HG02759 (cell line): ENCODE data around the gene INTS6L.

Experiments
- ATAC-seq: cut with Tn5 transposase; IDR thresholded peaks from one replicate; pipeline ENCODE4 v1.9.1; 2021; ENCODE audit warnings: mild to moderate bottlenecking, moderate library complexity; ENCODE audit not compliant: unreplicated experiment

Gene INTS6L

DNA sequence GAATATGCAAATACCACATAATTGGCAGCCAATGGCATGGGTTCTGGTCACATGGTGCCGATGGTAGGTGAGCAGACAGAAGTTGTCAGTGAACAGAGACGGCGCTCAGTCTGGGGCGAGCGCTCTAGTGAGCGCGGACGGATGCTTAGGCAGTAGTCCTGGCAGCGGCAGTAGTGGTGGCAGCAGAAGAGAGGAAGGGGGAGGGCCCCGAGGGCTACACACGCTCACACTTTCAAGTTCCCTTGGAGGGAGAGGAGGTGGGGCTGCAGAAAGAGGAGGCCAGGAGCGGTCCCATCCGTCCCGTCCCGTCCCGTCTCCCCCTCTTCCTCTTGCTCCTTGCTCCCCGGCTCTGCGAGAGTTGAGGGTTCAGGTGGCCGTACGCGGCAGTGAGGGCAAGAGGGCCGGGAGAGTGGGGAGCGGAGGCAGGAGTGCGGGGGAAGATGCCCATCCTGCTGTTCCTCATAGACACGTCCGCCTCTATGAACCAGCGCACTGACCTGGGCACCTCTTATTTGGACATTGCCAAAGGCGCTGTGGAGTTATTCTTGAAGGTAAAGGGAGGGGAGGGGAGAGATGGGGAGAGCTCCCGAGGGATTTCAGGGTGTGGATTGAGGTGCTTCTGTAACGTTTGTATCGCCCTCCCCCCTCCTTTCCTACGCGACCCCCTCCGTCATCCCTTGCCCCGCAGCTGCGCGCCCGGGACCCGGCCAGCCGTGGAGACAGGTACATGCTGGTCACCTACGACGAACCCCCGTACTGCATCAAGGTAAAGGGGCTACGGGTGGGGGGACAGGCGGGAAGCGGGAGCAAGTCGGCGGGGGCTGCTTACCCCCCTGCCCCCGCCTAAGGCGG lies at the start of gene INTS6L:
Gene INTS6L (plus strand): TSS at position 108 of the 852 bp plus-strand sequence. CDS start 333 bp downstream, at position 441.
- peak; percentile 81 for ATAC-seq

- ATAC-seq: no peak
These were observed 44.1 kb upstream of the INTS6L start for GRCh38 chrX:135476378-135476777.

GRCh38 chrX:135477576-135477975 lies 42.9 kb upstream of the INTS6L start:
- no peak for ATAC-seq

DNA sequence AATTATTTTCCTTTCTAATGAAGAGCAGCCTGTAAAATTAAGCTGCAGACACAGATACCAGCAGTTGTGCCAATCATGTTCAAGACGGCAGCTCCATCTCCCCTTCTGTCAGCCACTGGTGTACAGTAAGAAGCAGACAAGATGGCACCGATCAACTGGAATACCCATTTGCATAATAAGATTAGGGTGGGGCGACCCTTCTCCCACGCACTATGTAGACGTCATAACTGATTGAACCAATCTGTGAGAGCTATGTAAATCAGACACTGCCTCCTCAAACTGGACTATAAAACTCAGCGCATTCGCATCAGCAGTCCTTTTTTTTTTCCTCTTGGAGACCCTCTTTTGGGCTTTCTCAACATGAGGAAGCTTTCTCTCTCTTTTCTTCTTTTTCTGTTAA lies 40.4 kb upstream of the INTS6L start:
- ATAC-seq: no peak

DNA sequence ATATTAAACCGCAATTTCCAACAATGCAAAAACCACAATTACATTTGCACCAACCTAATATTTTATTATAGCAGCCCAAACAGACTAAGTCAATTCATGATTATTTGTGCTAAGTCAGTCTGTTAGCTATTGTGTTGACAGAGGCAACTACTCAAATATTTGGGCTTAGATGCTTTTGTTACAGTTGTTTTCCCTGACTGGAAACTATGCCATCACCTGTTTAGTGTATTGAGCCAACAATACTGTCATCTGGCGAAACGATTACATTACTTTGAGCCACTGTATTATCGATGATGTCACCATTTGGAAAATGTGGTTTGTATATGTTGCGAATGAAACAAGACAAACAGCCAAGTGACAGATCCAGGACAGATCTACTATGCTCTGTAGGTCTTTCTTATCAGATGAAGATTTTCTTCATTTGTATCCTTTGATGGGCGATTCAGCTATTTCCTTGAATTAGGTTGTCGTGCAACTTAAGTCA lies 38.7 kb upstream of the INTS6L start:
- ATAC-seq: no peak

DNA sequence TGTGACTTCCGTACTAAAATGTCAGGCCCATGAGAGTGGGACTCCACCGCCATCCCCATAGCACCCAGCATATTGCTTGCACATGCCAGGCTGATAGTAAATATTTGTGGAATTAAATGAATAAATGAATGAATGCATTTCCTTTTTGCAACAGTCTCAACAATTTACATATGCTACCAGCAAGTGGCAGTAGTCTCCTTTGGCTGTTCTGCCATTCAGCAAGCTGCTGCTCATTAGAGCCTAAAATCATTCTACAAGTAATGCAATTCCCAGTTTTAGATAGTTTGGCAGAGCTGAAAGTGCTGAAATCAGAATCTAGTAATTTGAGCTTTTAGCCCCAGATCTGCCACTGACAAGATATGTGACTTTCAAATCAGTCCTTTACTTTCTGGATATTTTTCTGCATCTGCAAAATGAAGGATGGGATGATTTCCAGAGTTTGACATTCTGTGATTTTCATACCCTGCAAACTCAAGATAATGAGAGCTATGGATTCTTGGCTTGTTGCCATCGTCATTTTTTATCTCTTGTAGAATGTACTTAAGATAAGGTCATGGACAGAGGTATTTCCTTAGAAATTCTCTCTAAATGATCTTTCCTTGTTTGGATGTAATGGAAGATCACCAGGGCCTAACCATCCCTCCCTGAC lies 35.7 kb upstream of the INTS6L start:
- ATAC-seq: no peak

DNA sequence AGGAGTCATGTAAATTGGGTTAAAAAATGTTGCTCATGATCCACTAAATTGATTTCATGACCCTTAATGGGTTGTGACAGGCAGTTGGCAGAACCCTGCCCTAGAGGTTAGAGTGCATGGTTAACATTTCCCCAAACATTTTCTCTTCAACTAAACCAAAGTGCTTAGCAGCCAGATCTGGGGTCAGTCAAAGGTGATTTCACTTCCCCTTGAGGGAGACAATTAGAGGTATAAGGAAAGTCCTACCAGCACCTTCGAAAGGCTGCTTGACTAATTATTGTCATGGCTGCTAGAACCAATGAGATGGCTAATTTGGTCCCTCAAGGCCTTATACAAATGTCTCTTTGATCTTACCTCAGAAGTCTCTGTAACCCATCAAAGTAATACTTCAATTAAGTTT lies 30.9 kb upstream of the INTS6L start:
- peak; percentile 91 for ATAC-seq

- ATAC-seq: no peak
These were observed 29.4 kb upstream of the INTS6L start for GRCh38 chrX:135490979-135491514.

GRCh38 chrX:135494453-135494852 lies 26.0 kb upstream of the INTS6L start:
- ATAC-seq: no peak

DNA sequence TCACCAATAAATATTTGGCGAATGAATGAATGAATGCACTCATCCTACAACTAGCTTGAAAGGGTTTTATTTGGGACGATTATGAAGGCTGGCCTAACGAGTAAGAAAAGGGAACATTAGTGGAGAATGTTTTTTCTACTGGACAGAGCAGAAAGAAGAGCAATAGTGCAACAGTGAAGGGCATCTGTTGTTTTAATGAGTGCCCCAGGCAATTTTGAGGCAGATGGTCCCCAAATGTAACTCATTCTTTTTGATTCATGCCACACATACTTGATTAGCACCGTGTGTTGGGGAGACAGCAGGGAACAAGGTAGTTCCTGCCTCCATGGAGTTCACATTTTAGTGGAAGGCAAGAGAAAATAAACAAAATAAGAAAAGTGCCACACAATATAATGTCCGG lies 22.7 kb upstream of the INTS6L start:
- no peak for ATAC-seq

DNA sequence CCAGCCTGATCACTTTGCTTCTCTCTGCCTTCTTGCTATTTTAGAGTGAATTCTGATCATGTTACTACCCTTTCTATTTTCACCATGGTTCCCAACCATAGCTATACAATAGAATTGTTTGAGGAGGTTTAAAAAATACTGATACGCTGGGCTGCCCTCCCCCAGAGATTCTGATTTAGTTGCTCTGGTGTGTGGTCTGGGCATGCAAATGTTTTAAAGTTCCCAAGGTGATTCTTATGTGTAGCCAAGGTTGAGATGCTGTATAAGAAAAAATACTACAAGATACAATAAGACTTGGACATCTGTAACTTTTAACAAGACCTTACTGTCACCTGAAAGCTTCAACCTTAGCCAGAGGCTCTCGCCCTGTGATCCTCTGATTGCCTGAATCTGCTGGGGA lies 22.2 kb upstream of the INTS6L start:
- no peak for ATAC-seq

GRCh38 chrX:135505351-135505750 lies 15.1 kb upstream of the INTS6L start:
- no peak for ATAC-seq

DNA sequence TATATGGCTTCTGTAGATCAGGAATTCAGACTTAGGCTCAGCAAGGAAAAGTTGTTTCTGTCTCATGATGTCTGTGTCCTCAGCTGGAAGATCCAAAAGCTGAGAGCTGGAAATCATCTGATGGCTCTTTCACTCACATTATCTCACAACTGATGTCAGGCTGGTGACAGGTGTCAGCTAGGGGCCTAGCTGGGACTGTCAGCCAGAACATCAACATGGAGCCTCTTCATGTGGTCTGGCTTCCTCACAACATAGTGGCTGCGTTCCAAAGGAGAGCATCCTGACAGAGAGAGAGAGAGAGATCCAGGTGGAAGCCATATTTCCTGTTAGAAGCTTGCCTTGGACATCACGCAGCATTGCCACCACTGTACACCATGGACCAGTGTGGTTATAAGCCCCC lies 10.6 kb upstream of the INTS6L start:
- ATAC-seq: no peak

DNA sequence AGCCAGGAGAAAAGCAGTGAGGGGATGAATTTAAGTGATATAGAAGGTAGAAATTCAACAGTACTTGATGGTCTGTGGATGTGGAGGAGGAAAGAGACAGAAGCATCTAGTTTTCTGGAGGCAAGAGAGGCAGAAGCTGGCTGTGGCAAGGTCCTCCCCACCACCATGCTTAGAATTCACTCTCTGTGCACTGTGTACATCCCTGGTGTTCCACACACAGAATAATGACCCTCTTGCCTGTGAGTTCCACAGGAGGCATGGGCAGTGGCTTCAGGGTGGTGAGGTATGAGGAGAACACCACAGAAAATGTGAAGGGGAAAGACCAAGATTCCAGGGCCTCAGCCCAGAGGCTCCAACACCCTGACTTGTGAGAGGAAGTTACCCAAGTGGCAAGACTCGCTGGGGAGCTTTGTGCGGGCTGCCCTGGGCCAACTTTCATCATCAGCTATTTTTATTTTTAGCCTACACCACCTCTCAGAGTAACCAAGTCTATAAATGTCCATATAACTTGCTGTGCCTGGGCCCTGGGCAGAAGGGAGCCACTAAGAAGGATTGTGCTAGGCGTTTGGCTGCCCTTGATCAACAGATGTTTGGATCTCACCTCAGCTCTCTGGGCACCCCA lies 7.8 kb upstream of the INTS6L start:
- ATAC-seq: no peak

GRCh38 chrX:135513130-135513515 lies 7.3 kb upstream of the INTS6L start:
- no peak for ATAC-seq

- no peak for ATAC-seq
These were observed 4.1 kb upstream of the INTS6L start for GRCh38 chrX:135516376-135516775.

DNA sequence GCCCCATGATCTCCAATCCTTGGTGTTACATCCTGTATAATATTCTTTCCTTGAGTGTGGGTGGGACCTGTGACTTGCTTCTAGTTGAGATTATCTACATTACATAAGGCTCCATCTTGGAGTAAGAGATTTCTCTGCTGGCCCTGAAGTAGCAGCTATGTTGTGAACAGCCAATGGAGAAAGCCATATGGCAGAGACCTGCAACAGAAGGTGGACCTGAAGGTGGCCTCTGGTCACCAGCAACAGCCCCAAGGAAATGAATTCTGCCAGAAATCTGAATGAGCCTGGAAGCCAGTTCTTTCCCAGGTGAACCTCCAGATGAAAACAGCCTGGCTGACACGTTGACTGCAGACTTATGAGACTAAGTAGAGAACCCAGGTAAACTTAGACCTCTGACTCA lies 2.3 kb upstream of the INTS6L start:
- no peak for ATAC-seq

DNA sequence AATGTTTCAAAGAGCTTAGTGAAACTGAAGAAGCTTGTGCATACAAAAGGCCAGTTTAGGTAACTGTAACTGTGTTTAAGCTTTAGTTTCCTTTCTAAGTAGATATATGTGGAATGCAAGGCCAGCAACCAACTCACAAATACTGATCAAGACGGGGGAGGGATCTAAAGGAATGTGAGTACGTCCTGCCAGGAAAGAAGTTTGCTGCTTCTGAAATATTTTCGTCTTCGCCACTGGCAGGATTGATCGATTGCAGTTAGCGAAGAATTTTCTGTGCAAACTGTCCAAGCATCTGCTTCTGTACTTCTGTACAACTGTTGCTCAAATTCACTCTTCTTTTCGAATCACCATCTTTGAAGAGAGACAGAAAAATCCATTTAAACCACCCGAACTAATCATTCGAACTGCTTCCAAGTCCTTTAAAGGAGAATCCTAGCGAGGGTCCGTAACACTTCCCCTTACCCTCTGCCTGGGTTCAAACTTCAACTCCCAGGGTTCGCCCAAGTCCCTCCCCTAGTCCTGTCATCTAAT lies 373 bp upstream of the INTS6L start:
- ATAC-seq: peak; percentile 0

DNA sequence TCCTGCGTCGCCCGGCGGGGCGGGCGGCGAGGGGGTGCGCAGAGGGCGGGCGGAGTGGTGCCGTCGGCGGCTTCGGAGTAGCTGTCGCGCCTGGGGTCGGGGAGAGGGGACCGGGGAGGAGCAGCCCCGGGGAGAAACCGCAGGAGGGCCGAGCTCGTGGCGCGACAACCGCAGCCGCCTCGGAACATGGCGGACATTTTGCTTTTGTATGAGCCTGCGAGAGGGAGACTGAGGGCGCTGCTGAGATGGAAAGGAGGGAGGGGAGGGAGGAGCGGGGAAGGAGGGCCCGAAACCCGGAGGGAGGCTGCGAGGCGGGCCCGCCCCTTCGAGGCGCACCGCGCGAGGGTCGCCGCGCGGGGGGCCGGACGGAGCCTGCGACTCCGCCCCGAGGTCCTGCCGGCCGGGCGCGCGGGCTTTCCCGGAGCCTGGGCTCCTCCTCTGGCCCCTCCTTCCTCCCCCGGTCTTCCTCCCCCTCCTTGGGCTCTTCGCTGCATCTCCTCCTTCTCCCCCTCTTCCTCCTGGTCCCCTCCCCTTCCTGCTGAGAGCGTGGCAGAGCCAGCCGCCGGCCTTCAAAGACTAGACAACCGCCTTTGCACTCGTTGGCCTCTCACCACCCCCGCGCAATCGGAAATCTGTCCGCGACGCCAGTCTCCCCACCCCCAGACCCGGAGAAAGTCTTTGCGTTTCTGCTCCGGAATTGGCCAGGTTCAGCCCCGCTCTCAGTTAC lies 1.1 kb downstream of the INTS6L start:
- ATAC-seq: peak; percentile 77

DNA sequence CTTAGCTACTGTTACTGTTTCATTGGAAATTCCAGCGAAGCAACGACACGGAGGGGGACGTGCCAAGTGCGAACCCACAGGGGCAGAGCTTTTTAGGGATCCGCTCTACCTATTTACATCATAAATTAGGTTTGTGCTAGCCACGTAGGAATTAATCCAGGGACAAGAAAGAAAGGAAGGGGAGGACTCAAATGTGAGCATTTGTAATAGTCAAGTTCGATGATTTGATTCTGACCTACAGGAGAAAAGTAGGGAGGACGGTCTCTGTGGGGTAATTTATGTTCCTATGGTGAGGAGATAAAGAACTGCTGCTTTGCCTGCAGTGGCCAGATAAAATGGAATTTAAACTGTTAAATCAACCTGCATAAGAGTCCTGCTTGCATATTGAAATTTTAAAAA lies 1.7 kb downstream of the INTS6L start:
- no peak for ATAC-seq
